Measurements from ENCODE around the gene RNMT. TPM values are rescaled to one million over a fixed set of nuclear protein-coding genes. Genes with fewer than 3 reads are reported as not detected.

RNMT gene
- total RNA-seq, 4 donors from 2014 or later: 8.8 to 25.0 (median 14.2) TPM

DNA sequence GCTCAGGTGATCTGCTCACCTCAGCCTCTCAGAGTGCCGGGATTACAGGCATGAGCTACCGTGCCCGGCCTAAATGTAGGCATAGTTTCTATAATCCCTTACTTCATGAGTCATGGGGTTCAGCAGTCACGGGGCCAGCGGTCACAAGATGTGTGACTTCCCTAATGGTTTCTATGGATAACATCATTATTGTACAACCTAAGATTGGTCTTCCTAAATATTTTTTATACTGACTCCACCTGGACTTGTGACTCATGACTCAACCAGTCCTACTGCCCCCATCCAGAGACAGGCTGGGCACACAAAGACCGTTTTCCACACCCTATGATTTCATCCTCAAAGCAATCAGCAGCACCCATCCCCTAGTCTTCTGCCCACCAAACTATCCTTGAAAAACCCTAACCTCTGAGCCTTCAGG lies 16.1 kb upstream of the RNMT start:
- 38 to 50% methylated on average over 6 of the region's 6 CpGs for WGBS, 2 donors
- no peaks in the 10 kb centered on the region for H3K36me3 ChIP-seq
- intact Hi-C loops (cut with DNase I): no loop called here
- DNase-seq: no peak
- H3K4me1 ChIP-seq: peaks cover 0 to 30% (median 0%) of the 10 kb centered on the region in 3 donors
- no peaks in the 10 kb centered on the region for H3K27me3 ChIP-seq
- H3K9me3 ChIP-seq: no peaks in the 10 kb centered on the region
- H3K4me3 ChIP-seq: no peak overlapping the region
- H3K27ac ChIP-seq: peak overlapping the region in 3 of 4 donors; percentile 22 to 67 (median 31)
- TF ChIP-seq, protein P1, sequence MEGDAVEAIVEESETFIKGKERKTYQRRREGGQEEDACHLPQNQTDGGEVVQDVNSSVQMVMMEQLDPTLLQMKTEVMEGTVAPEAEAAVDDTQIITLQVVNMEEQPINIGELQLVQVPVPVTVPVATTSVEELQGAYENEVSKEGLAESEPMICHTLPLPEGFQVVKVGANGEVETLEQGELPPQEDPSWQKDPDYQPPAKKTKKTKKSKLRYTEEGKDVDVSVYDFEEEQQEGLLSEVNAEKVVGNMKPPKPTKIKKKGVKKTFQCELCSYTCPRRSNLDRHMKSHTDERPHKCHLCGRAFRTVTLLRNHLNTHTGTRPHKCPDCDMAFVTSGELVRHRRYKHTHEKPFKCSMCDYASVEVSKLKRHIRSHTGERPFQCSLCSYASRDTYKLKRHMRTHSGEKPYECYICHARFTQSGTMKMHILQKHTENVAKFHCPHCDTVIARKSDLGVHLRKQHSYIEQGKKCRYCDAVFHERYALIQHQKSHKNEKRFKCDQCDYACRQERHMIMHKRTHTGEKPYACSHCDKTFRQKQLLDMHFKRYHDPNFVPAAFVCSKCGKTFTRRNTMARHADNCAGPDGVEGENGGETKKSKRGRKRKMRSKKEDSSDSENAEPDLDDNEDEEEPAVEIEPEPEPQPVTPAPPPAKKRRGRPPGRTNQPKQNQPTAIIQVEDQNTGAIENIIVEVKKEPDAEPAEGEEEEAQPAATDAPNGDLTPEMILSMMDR (IDR thresholded peaks at IDR 0.05): no peak
- TF ChIP-seq POLR2A (IDR thresholded peaks at IDR 0.05): no peak

DNA sequence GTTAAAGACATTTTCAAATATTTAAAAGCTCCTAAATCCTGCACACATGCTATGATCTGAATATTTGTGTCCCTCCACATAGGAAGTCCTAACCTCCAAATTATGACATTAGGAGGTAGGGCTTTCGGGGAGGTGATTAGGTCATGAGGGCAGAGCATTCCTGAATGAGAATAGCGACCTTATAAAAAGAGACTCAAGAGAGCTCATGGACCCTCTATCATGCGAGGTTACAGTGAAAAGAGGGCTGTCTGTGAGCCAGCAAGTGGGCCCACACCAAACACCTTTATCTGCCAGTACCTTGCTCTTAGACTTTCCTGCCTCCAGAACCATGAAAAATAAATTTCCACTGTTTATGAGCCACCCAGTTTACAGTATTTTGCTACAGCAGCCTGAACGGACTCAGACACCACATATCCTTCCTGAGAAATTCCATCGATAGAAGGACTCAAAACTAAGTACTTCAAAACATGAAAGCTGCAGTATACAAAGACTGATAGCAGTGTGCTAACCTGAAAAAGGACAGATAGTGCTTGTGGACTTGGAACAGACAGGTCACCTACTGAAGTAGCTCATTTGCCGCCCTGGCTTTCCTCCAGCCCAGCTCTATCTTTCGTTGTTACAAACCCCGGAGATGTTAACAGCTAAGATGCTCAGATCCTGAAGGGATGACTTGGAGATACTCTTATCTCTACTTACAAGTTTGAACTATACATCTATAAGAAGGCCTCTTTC lies 13.9 kb upstream of the RNMT start:
- H3K27ac ChIP-seq: no peak overlapping the region
- no peak overlapping the region for H3K4me3 ChIP-seq
- no peaks in the 10 kb centered on the region for H3K27me3 ChIP-seq
- WGBS, 2 donors: 89 to 94% methylated on average over 8 of the region's 8 CpGs
- no peak for TF ChIP-seq POLR2A (IDR thresholded peaks at IDR 0.05)
- TF ChIP-seq, protein P1 (IDR thresholded peaks at IDR 0.05): no peak
- no peaks in the 10 kb centered on the region for H3K9me3 ChIP-seq
- H3K36me3 ChIP-seq: no peaks in the 10 kb centered on the region
- no peak for DNase-seq
- intact Hi-C loops (cut with DNase I): no loop called here
- peaks cover 0 to 42% (median 0%) of the 10 kb centered on the region in 3 donors for H3K4me1 ChIP-seq

- Histone ChIP-seq H3K4me3 (no peak overlapping the region), H3K4me1 (peaks cover 0 to 50% (median 0%) of the 10 kb centered on the region in 3 donors), H3K27me3 (no peaks in the 10 kb centered on the region), H3K9me3 (no peaks in the 10 kb centered on the region), H3K27ac (no peak overlapping the region), H3K36me3 (no peaks in the 10 kb centered on the region)
- WGBS, 2 donors: 71 to 78% methylated on average over 8 of the region's 8 CpGs
- TF ChIP-seq POLR2A (IDR thresholded peaks at IDR 0.05): no peak
- TF ChIP-seq, protein P1 (IDR thresholded peaks at IDR 0.05): no peak
- intact Hi-C loops (cut with DNase I): no loop called here
- no peak for DNase-seq
Observed at GRCh38 chr18:13713455-13714055, 12.9 kb upstream of the RNMT start.

DNA sequence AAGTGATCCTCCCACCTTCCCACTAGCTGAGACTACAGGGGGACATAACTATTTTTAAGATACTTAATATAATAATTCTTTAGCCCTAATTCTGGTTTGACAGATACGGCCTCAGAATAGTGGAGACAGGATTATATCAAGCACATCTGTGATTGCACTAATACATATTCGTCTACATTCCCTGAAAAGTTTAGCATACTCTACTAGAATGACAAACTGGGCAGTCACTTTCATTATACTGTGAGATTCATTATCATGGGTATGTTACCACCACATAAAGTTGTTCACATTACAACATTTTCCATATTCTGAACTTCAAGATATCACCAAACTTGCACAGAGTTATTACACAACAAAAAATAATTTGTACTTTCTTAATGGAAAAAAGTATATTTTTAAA lies 11.1 kb upstream of the RNMT start:
- intact Hi-C loops (cut with DNase I): no loop called here
- Histone ChIP-seq H3K27ac (no peak overlapping the region), H3K4me3 (no peak overlapping the region), H3K4me1 (peaks cover 0 to 54% (median 0%) of the 10 kb centered on the region in 3 donors), H3K9me3 (no peaks in the 10 kb centered on the region), H3K27me3 (no peaks in the 10 kb centered on the region), H3K36me3 (no peaks in the 10 kb centered on the region)
- WGBS, 2 donors: 91 to 94% methylated on average over 2 of the region's 2 CpGs
- no peak for TF ChIP-seq POLR2A (IDR thresholded peaks at IDR 0.05)
- TF ChIP-seq, protein P1 (IDR thresholded peaks at IDR 0.05): no peak
- no peak for DNase-seq

DNA sequence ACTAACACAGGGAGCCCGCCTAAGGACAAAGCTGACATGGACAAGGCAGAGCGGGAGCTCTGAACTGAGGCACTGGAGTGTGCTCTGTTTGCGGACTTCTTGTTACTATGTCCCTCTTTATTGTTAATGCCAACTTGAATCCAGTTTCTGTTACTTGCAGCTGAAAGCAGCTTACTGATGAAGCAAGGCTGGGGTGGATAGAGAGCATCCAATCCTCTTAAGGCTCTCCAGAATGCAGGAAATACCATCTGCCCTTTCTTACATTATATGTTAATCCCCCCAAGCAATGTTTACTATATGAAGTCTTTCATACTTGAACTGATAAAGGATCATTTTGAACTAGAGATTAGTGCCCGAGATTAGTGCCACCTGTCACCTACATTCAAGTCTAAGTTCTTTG lies 9.6 kb upstream of the RNMT start:
- intact Hi-C loops (cut with DNase I): no loop called here
- Histone ChIP-seq H3K27ac (peak overlapping the region in 2 of 4 donors; percentile 46 to 77), H3K4me1 (peaks cover 0 to 49% (median 0%) of the 10 kb centered on the region in 3 donors), H3K9me3 (no peaks in the 10 kb centered on the region), H3K27me3 (no peaks in the 10 kb centered on the region), H3K36me3 (peaks cover 0 to 8% (median 0%) of the 10 kb centered on the region in 3 donors), H3K4me3 (no peak overlapping the region)
- DNase-seq: no peak
- TF ChIP-seq, protein P1 (IDR thresholded peaks at IDR 0.05): no peak
- no peak for TF ChIP-seq POLR2A (IDR thresholded peaks at IDR 0.05)
- WGBS, 2 donors: 86 to 89% methylated on average over 4 of the region's 4 CpGs
